ENCODE measurements around the gene POLR2C.
A peak's percentile ranks its signal among the peaks of the same experiment; 100 is the strongest.

The POLR2C gene

DNA sequence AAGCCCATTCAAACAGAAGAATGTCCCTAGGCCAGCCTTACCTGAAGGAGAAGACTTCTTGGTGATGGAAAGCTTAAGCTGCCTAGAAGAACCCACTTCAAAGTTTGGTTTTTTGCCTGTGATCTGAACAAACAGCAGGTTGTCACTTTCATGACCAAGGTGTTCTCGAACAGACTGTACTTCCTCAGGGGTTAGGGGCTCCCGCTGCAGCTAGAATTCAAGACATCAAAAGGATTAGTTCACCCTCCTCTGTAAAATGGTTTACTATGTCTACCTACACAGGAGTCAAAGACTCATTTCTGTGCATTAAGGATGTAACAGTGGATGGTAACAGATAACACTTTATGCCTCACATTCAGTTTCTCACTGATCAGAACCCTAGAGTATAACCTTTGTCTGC, 28.5 kb upstream of the POLR2C start:
- no peak for TF ChIP-seq CEBPB (IDR thresholded peaks at IDR 0.05)
- TF ChIP-seq NFIC (IDR thresholded peaks at IDR 0.05): no peak

- TF ChIP-seq FOXM1 (IDR thresholded peaks at IDR 0.05; ENCODE audit: borderline replicate concordance, low read depth): no peak
- TF ChIP-seq ZBTB7A (IDR thresholded peaks at IDR 0.05; ENCODE audit: low read depth): no peak
These were observed 26.6 kb upstream of the POLR2C start for GRCh38 chr16:57435838-57436237.

DNA sequence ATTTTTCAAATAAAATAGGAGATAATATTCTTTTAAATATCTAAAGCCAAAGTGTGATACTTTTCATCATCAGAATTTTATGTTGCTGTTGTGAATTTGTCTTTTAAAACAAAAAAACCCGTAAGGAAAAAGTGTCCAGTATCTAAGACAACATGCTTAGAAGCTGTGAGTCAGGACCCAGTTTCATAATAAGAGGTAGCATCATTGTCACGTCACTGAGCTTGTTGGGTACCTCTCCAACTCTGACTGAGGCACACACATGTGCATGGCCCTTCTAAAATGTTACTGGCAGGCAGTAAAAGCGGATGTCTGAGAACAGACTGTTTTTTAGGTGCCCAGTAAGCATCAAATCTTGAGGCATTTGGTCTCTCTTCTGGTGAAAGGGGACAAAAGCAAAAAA, 17.8 kb upstream of the POLR2C start:
- no peak for TF ChIP-seq USF1 (IDR thresholded peaks at IDR 0.05)
- no peak for TF ChIP-seq TAF1 (IDR thresholded peaks at IDR 0.05; ENCODE audit: low read depth)
- TF ChIP-seq RAD21 (IDR thresholded peaks at IDR 0.05; ENCODE audit: low read depth): no peak
- TF ChIP-seq YY1 (IDR thresholded peaks at IDR 0.05; ENCODE audit: low read depth): no peak
- no peak for TF ChIP-seq TEAD4 (IDR thresholded peaks at IDR 0.05)
- TF ChIP-seq, protein P1, sequence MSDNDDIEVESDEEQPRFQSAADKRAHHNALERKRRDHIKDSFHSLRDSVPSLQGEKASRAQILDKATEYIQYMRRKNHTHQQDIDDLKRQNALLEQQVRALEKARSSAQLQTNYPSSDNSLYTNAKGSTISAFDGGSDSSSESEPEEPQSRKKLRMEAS (IDR thresholded peaks at IDR 0.05): no peak
- no peak for TF ChIP-seq EGR1 (IDR thresholded peaks at IDR 0.05)
- TF ChIP-seq TCF12 (IDR thresholded peaks at IDR 0.05; ENCODE audit: low read depth): no peak
- TF ChIP-seq ZBTB7A (IDR thresholded peaks at IDR 0.05; ENCODE audit: low read depth): no peak
- no peak for TF ChIP-seq CREB1 (IDR thresholded peaks at IDR 0.05; ENCODE audit: low read depth)
- TF ChIP-seq NFIC (IDR thresholded peaks at IDR 0.05): no peak

GRCh38 chr16:57445510-57445909, 17.0 kb upstream of the POLR2C start:
- TF ChIP-seq FOXM1 (IDR thresholded peaks at IDR 0.05; ENCODE audit: borderline replicate concordance, low read depth) (no peak), ZBTB7A (IDR thresholded peaks at IDR 0.05; ENCODE audit: low read depth) (no peak), CEBPB (IDR thresholded peaks at IDR 0.05) (no peak), TEAD4 (IDR thresholded peaks at IDR 0.05) (no peak), EGR1 (IDR thresholded peaks at IDR 0.05) (no peak), NFIC (IDR thresholded peaks at IDR 0.05) (no peak), YY1 (IDR thresholded peaks at IDR 0.05; ENCODE audit: low read depth) (no peak), TCF12 (IDR thresholded peaks at IDR 0.05; ENCODE audit: low read depth) (no peak), EP300 (IDR thresholded peaks at IDR 0.05; ENCODE audit: borderline replicate concordance) (no peak), USF1 (IDR thresholded peaks at IDR 0.05) (no peak), REST (IDR thresholded peaks at IDR 0.05; ENCODE audit: low read depth) (no peak), CREB1 (IDR thresholded peaks at IDR 0.05; ENCODE audit: low read depth) (no peak)
- TF ChIP-seq, protein P1 (IDR thresholded peaks at IDR 0.05): no peak

- TF ChIP-seq EGR1 (IDR thresholded peaks at IDR 0.05) (no peak), CREB1 (IDR thresholded peaks at IDR 0.05; ENCODE audit: low read depth) (no peak), USF1 (IDR thresholded peaks at IDR 0.05) (no peak), TAF1 (IDR thresholded peaks at IDR 0.05; ENCODE audit: low read depth) (no peak)
These were observed 15.8 kb upstream of the POLR2C start for GRCh38 chr16:57446531-57447185.

DNA sequence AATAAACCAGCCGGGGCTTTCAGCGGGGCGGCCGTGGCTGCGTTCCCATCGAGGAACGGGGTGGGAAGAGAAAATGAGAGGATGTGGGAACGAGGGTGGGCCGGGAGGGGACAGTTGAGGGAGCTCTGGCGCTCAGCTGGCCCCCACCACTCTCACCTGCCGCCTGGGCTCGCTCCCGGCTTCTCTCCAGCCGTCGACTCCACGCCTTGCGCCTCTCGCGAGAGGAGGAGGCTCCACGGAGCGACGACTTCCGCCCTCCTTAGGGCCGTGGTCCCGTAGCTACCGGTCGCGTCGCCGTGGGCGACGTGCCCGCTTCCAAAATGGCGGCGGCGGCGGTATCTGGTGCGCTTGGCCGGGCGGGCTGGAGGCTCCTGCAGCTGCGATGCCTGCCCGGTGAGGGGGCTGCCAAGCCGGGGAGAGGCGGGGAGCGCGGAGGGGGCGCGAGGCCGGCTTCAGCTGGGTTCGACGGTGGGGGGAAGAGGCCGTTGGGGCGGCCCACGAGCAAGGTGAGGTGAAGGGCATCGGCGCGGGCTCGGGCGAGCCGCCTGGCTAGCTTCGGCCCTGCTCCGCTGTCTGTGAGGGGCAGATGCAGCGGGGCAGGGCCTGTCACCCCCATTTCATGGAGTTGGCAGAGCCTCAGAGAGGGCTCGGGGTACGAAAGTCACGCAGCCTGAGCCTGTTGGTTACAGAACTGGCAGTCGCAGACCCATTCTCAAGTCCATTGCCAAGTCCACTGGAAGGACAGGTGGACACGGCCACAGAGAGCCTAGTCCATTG, 15.1 kb upstream of the POLR2C start, which contains the start of the genes CIAPIN1 and COQ9:
Gene CIAPIN1 (minus strand): TSS at position 200 of the 777 bp plus-strand sequence. CDS start 6,457 bp downstream, outside the sequence.
Gene COQ9 (plus strand): TSS at position 294 of the 777 bp plus-strand sequence. CDS start 27 bp downstream, at position 321.
- TF ChIP-seq TCF12 (IDR thresholded peaks at IDR 0.05; ENCODE audit: low read depth): peak; percentile 80
- TF ChIP-seq, protein P1 (IDR thresholded peaks at IDR 0.05): peak; percentile 93
- TF ChIP-seq ZBTB7A (IDR thresholded peaks at IDR 0.05; ENCODE audit: low read depth): no peak
- TF ChIP-seq NFIC (IDR thresholded peaks at IDR 0.05): peak; percentile 46; the same call in 1 of the 2 replicates
- no peak for TF ChIP-seq RAD21 (IDR thresholded peaks at IDR 0.05; ENCODE audit: low read depth)
- no peak for TF ChIP-seq USF1 (IDR thresholded peaks at IDR 0.05)
- TF ChIP-seq EGR1 (IDR thresholded peaks at IDR 0.05): peak; percentile 64
- no peak; the same call in 1 of the 2 replicates for TF ChIP-seq CEBPB (IDR thresholded peaks at IDR 0.05)
- no peak for TF ChIP-seq TEAD4 (IDR thresholded peaks at IDR 0.05)
- no peak for TF ChIP-seq FOXM1 (IDR thresholded peaks at IDR 0.05; ENCODE audit: borderline replicate concordance, low read depth)
- peak; percentile 100 for TF ChIP-seq TAF1 (IDR thresholded peaks at IDR 0.05; ENCODE audit: low read depth)
- TF ChIP-seq YY1 (IDR thresholded peaks at IDR 0.05; ENCODE audit: low read depth): peak; percentile 99
- 0 out of 2 replicates have a peak, but pooled peaks have one; percentile 7 for TF ChIP-seq EP300 (IDR thresholded peaks at IDR 0.05; ENCODE audit: borderline replicate concordance)
- peak; percentile 72 for TF ChIP-seq CREB1 (IDR thresholded peaks at IDR 0.05; ENCODE audit: low read depth)
- TF ChIP-seq REST (IDR thresholded peaks at IDR 0.05; ENCODE audit: low read depth): 0 out of 2 replicates have a peak, but pooled peaks have one; percentile 38

Measured in Ishikawa (cell line).